PC-3 (cell line): Measurements from ENCODE around the gene HAPLN3. TPM values are rescaled to one million over a fixed set of nuclear protein-coding genes. Genes with fewer than 3 reads are reported as not detected.

Experiments used
- ATAC-seq: fragments of 200-7000 bp; cut with Tn5 transposase; 2 replicates; pipeline ENCODE4 v1.9.1; 2020; ENCODE audit warnings: mild to moderate bottlenecking, moderate library complexity
- BruUV-seq: library from RNA; stranded (reverse); fragments of 400-500 nt; replicated peaks from 2 replicates; lab custom pipeline; 2021; lab: Mats Ljungman, UMichigan
- CTCF ChIA-PET: fragments of 300-600 bp; sonication (Branson Sonifier 250); formaldehyde crosslinking; loops from one replicate; lab custom pipeline; 2022; ENCODE audit warnings: antibody characterized with exemption; lab: Charles Lee
- POLR2A ChIA-PET: fragments of 300-600 bp; sonication (Branson Sonifier 250); formaldehyde crosslinking; loops from one replicate; lab custom pipeline; 2022; ENCODE audit warnings: antibody characterized with exemption; ENCODE audit not compliant: unreplicated experiment; lab: Charles Lee
- DNase-seq: peaks from one replicate; pipeline ENCODE4 v3.0.0-alpha.2; 2015
- H2AFZ ChIP-seq: fragments of 300-600 bp; sonication (generic); 2 replicates; pipeline ENCODE4 v1.6.0; 2016; ENCODE audit warnings: antibody characterized with exemption, low read length
- H3F3A ChIP-seq: fragments of 300-600 bp; sonication (generic); one replicate; pipeline ENCODE4 v1.6.0; 2017; ENCODE audit warnings: antibody characterized with exemption, low read length, control low read depth, mild to moderate bottlenecking; ENCODE audit not compliant: unreplicated experiment
- H3K27ac ChIP-seq: fragments of 300-600 bp; sonication (generic); 2 replicates; pipeline ENCODE4 v1.5.1; 2016; ENCODE audit warnings: mild to moderate bottlenecking, low read length
- H3K27me3 ChIP-seq: fragments of 300-600 bp; sonication (generic); 2 replicates; pipeline ENCODE4 v1.6.1; 2016; ENCODE audit warnings: low read length, mixed read lengths
- H3K36me3 ChIP-seq: fragments of 300-600 bp; sonication (generic); 2 replicates; pipeline ENCODE4 v1.6.1; 2016; ENCODE audit warnings: low read depth, mixed run types, low read length, mixed read lengths
- H3K4me1 ChIP-seq: fragments of 300-600 bp; sonication (generic); 2 replicates; pipeline ENCODE4 v1.5.1; 2016; ENCODE audit warnings: low read length; ENCODE audit not compliant: insufficient read depth
- H3K4me2 ChIP-seq: fragments of 300-600 bp; sonication (generic); 2 replicates; pipeline ENCODE4 v1.6.0; 2016; ENCODE audit warnings: low read length
- H3K4me3 ChIP-seq: fragments of 300-600 bp; sonication (generic); 2 replicates; pipeline ENCODE4 v1.5.1; 2016; ENCODE audit warnings: mild to moderate bottlenecking, low read length, mixed read lengths
- H3K79me2 ChIP-seq: fragments of 300-600 bp; sonication (generic); 2 replicates; pipeline ENCODE4 v1.6.1; 2017; ENCODE audit warnings: low read length, mixed read lengths
- H3K9ac ChIP-seq: fragments of 300-600 bp; sonication (generic); 2 replicates; pipeline ENCODE4 v1.6.0; 2016; ENCODE audit warnings: mild to moderate bottlenecking, low read length
- H3K9me2 ChIP-seq: fragments of 300-600 bp; sonication (generic); replicated peaks from 2 replicates; pipeline ENCODE4 v1.6.1; 2016; ENCODE audit warnings: mixed run types, low read length, mixed read lengths
- H3K9me3 ChIP-seq: fragments of 300-600 bp; sonication (generic); 2 replicates; pipeline ENCODE4 v1.6.1; 2016; ENCODE audit warnings: low read length, mixed read lengths
- H4K20me1 ChIP-seq: fragments of 300-600 bp; sonication (generic); 2 replicates; pipeline ENCODE4 v1.6.1; 2016; ENCODE audit warnings: low read length, mixed read lengths
- EZH2 ChIP-seq: fragments of 300-600 bp; sonication (generic); IDR thresholded peaks from one replicate; pipeline ENCODE4 v1.6.1; 2017; ENCODE audit warnings: antibody characterized with exemption, mild to moderate bottlenecking, low read length; ENCODE audit not compliant: unreplicated experiment
- EZH2phosphoT487 ChIP-seq: fragments of 300-600 bp; sonication (generic); IDR thresholded peaks from 2 replicates; pipeline ENCODE4 v1.6.1; 2018; ENCODE audit warnings: mild to moderate bottlenecking, antibody characterized with exemption, low read length, borderline replicate concordance
- intact Hi-C: fragments of 100-400 bp; cut with micrococcal nuclease; formaldehyde crosslinking; loops from 2 replicates; pipeline ENCODE4 v1.9.0; 2023
- total RNA-seq: library from RNA; depleted of rRNA; stranded (reverse); fragments of >200 nt; gene quantifications from 2 replicates; pipeline ENCODE4 v1.2.3, GENCODE V29; 2014
- TF ChIP-seq, protein P1 (sequence below): fragments of 300-600 bp; sonication (generic); conservative IDR thresholded peaks from 2 replicates; pipeline ENCODE4 v1.5.1; 2017; ENCODE audit warnings: antibody characterized with exemption, low read depth, mild to moderate bottlenecking, low read length

The HAPLN3 gene
- total RNA-seq, 1 experiment from 2014 or later: 1.1 TPM

- Histone ChIP-seq H3K27me3 (no peaks in the 10 kb centered on the region), H3K36me3 (no peaks in the 10 kb centered on the region; the same call in 1 of the 2 replicates), H3K27ac (no peak overlapping the region), H2AFZ (peak overlapping the region; percentile 58), H3K4me1 (peaks cover 14% of the 10 kb centered on the region; the same call in 1 of the 2 replicates), H3K79me2 (no peaks in the 10 kb centered on the region), H3K9me3 (no peaks in the 10 kb centered on the region), H3K9me2 (no peaks in the 10 kb centered on the region), H4K20me1 (no peaks in the 10 kb centered on the region), H3K4me3 (no peak overlapping the region), H3F3A (no peaks in the 10 kb centered on the region), H3K9ac (no peak overlapping the region), H3K4me2 (peak overlapping the region; percentile 53)
- no TSS peak for BruUV-seq
- intact Hi-C loops: loop anchor here (1.0 to 10.0 kb wide), 3 partner anchors 76 to 270 kb away; no protein-coding TSS in a partner anchor
- ATAC-seq (peak; percentile 92), DNase-seq (peak; percentile 87)
- TF ChIP-seq, protein P1, sequence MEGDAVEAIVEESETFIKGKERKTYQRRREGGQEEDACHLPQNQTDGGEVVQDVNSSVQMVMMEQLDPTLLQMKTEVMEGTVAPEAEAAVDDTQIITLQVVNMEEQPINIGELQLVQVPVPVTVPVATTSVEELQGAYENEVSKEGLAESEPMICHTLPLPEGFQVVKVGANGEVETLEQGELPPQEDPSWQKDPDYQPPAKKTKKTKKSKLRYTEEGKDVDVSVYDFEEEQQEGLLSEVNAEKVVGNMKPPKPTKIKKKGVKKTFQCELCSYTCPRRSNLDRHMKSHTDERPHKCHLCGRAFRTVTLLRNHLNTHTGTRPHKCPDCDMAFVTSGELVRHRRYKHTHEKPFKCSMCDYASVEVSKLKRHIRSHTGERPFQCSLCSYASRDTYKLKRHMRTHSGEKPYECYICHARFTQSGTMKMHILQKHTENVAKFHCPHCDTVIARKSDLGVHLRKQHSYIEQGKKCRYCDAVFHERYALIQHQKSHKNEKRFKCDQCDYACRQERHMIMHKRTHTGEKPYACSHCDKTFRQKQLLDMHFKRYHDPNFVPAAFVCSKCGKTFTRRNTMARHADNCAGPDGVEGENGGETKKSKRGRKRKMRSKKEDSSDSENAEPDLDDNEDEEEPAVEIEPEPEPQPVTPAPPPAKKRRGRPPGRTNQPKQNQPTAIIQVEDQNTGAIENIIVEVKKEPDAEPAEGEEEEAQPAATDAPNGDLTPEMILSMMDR: peak; percentile 92
- no peak for TF ChIP-seq EZH2phosphoT487
- POLR2A ChIA-PET: no interaction called here
- CTCF ChIA-PET: interaction anchor here (0.5 to 1.5 kb wide), 7 partner anchors 14 to 183 kb away, joined by 3 to 12 read pairs (median 5); partner anchors contain the start of gene ABHD2
Observed at GRCh38 chr15:88904624-88905327, 9.4 kb upstream of the HAPLN3 start.

DNA sequence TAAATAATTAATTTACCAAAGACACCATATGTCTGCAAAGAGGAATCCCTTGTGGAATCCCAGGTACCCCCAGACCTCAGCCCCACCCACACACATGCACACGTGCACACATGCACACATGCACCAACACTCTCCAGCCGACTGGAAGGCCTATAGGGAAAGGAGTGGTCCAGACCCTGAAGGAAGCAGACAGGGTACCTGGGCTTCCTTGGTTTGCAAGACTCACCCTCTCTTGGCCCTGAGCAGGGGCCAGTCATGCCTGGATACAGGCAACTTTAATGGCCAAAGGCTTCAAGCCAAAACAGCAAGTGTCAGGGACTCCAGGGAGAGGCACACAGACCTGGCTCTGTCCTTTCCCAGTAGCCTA lies 8.9 kb upstream of the HAPLN3 start:
- TF ChIP-seq, protein P1: no peak
- TF ChIP-seq EZH2phosphoT487 (no peak), EZH2 (no peak)
- Histone ChIP-seq H4K20me1 (no peaks in the 10 kb centered on the region), H3K4me2 (no peak overlapping the region), H3K27me3 (no peaks in the 10 kb centered on the region), H3K9me3 (no peaks in the 10 kb centered on the region), H3K9ac (no peak overlapping the region), H3K36me3 (no peaks in the 10 kb centered on the region; the same call in 1 of the 2 replicates), H3K4me3 (no peak overlapping the region), H2AFZ (no peak overlapping the region), H3F3A (no peaks in the 10 kb centered on the region), H3K79me2 (no peaks in the 10 kb centered on the region), H3K27ac (no peak overlapping the region), H3K9me2 (no peaks in the 10 kb centered on the region), H3K4me1 (peaks cover 14% of the 10 kb centered on the region; the same call in 1 of the 2 replicates)
- POLR2A ChIA-PET: no interaction called here
- no TSS peak for BruUV-seq
- intact Hi-C loops: loop anchor here (1.0 to 10.0 kb wide), 3 partner anchors 77 to 271 kb away; no protein-coding TSS in a partner anchor
- CTCF ChIA-PET: interaction anchor here (0.5 to 1.5 kb wide), 5 partner anchors 15 to 184 kb away, joined by 3 to 12 read pairs (median 5); partner anchors contain the start of gene ABHD2
- no peak for ATAC-seq
- no peak for DNase-seq

GRCh38 chr15:88902846-88903245 lies 7.5 kb upstream of the HAPLN3 start:
- Histone ChIP-seq H3K27me3 (no peaks in the 10 kb centered on the region), H3K4me2 (no peak overlapping the region), H3K27ac (no peak overlapping the region), H3K4me1 (peaks cover 14% of the 10 kb centered on the region; the same call in 1 of the 2 replicates), H3F3A (no peaks in the 10 kb centered on the region), H2AFZ (no peak overlapping the region), H3K9me2 (no peaks in the 10 kb centered on the region), H3K4me3 (no peak overlapping the region), H3K9ac (no peak overlapping the region), H4K20me1 (no peaks in the 10 kb centered on the region), H3K79me2 (no peaks in the 10 kb centered on the region), H3K9me3 (no peaks in the 10 kb centered on the region), H3K36me3 (no peaks in the 10 kb centered on the region; the same call in 1 of the 2 replicates)
- ChIA-PET POLR2A (interaction anchor here (0.6 kb wide), 1 partner anchor 46 kb away, joined by 3 read pairs; no protein-coding TSS in a partner anchor), CTCF (no interaction called here)
- no peak for DNase-seq
- intact Hi-C loops: loop anchor here (10.0 kb wide), 1 partner anchor 272 kb away; no protein-coding TSS in a partner anchor
- TF ChIP-seq EZH2 (no peak), EZH2phosphoT487 (no peak)
- TF ChIP-seq, protein P1: no peak
- BruUV-seq: no TSS peak
- ATAC-seq: no peak
